SK-N-SH treated with all-trans-retinoic acid at 6 μM for 48 hours (cell line): ENCODE results near the gene NINJ1.

Source experiments
- ATAC-seq: fragments of 200-7000 bp; cut with Tn5 transposase; 3 replicates; pipeline ENCODE4 v1.9.1; 2020; ENCODE audit warnings: mild to moderate bottlenecking, moderate library complexity
- ARNTL ChIP-seq: fragments of 450-650 bp; formaldehyde crosslinking; IDR thresholded peaks from 2 replicates; pipeline ENCODE4 v1.5.0; 2020; ENCODE audit warnings: low read depth, mild to moderate bottlenecking, moderate library complexity, borderline replicate concordance
- BACH2 ChIP-seq: fragments of 250-450 bp; sonication (Bioruptor Pico); IDR thresholded peaks from 2 replicates; pipeline ENCODE4 v1.9.0; 2021; ENCODE audit warnings: mild to moderate bottlenecking, borderline replicate concordance
- CSDC2 ChIP-seq: fragments of 250-450 bp; sonication (Bioruptor Pico); IDR thresholded peaks from 2 replicates; pipeline ENCODE4 v1.5.0; 2020; ENCODE audit warnings: mild to moderate bottlenecking, moderate library complexity
- ESRRG ChIP-seq: fragments of 250-450 bp; sonication (Bioruptor Pico); IDR thresholded peaks from 2 replicates; pipeline ENCODE4 v1.6.1; 2021; ENCODE audit warnings: mild to moderate bottlenecking
- GLIS3 ChIP-seq: fragments of 250-450 bp; sonication (Bioruptor Pico); IDR thresholded peaks from 2 replicates; pipeline ENCODE4 v1.5.0; 2020; ENCODE audit warnings: mild to moderate bottlenecking, moderate library complexity
- ISL1 ChIP-seq: fragments of 250-450 bp; sonication (Bioruptor Pico); IDR thresholded peaks from 2 replicates; pipeline ENCODE4 v2.1.2; 2022; ENCODE audit warnings: mild to moderate bottlenecking, moderate library complexity
- OSR1 ChIP-seq: fragments of 250-450 bp; sonication (Bioruptor Pico); IDR thresholded peaks from 2 replicates; pipeline ENCODE4 v1.8.0; 2022; ENCODE audit warnings: moderate library complexity, mild to moderate bottlenecking, inconsistent platforms
- PPARA ChIP-seq: fragments of 250-450 bp; sonication (Bioruptor Pico); IDR thresholded peaks from 2 replicates; pipeline ENCODE4 v1.5.0; 2020; ENCODE audit warnings: mild to moderate bottlenecking, borderline replicate concordance
- RARB ChIP-seq: fragments of 250-450 bp; sonication (Bioruptor Pico); IDR thresholded peaks from 2 replicates; pipeline ENCODE4 v1.8.0; 2021; ENCODE audit warnings: mild to moderate bottlenecking, moderate library complexity
- SNAI2 ChIP-seq: fragments of 250-450 bp; sonication (Bioruptor Pico); IDR thresholded peaks from 2 replicates; pipeline ENCODE4 v1.5.0; 2020; ENCODE audit warnings: mild to moderate bottlenecking, moderate library complexity
- TCF4 ChIP-seq: fragments of 250-450 bp; sonication (Bioruptor Pico); IDR thresholded peaks from 2 replicates; pipeline ENCODE4 v1.8.0; 2021; ENCODE audit warnings: mild to moderate bottlenecking, moderate library complexity, borderline replicate concordance
- TOX ChIP-seq: fragments of 250-450 bp; sonication (Bioruptor Pico); IDR thresholded peaks from 2 replicates; pipeline ENCODE4 v1.8.0; 2021; ENCODE audit warnings: mild to moderate bottlenecking, moderate library complexity, borderline replicate concordance
- ZC3H10 ChIP-seq: fragments of 250-450 bp; sonication (Bioruptor Pico); IDR thresholded peaks from 2 replicates; pipeline ENCODE4 v1.5.1; 2021; ENCODE audit warnings: mild to moderate bottlenecking, moderate library complexity
- ZFP3 ChIP-seq: fragments of 250-450 bp; sonication (Bioruptor Pico); IDR thresholded peaks from 2 replicates; pipeline ENCODE4 v1.5.0; 2020; ENCODE audit warnings: mild to moderate bottlenecking, moderate library complexity
- ZFP30 ChIP-seq: fragments of 450-650 bp; formaldehyde crosslinking; IDR thresholded peaks from 2 replicates; pipeline ENCODE4 v1.5.0; 2022; ENCODE audit warnings: mild to moderate bottlenecking, moderate library complexity
- ZNF565 ChIP-seq: fragments of 450-650 bp; formaldehyde crosslinking; conservative IDR thresholded peaks from 2 replicates; pipeline ENCODE4 v1.5.0; 2020; ENCODE audit warnings: low read depth, mild to moderate bottlenecking, moderate library complexity
- ZNF70 ChIP-seq: fragments of 450-650 bp; formaldehyde crosslinking; IDR thresholded peaks from 2 replicates; pipeline ENCODE4 v1.5.0; 2020; ENCODE audit warnings: mild to moderate bottlenecking, moderate library complexity
- ZNF8 ChIP-seq: fragments of 450-650 bp; formaldehyde crosslinking; IDR thresholded peaks from 2 replicates; pipeline ENCODE4 v1.5.0; 2020; ENCODE audit warnings: mild to moderate bottlenecking, moderate library complexity
- TF ChIP-seq, protein P1 (sequence below): fragments of 250-450 bp; sonication (Bioruptor Pico); IDR thresholded peaks from 2 replicates; pipeline ENCODE4 v1.5.1; 2021; ENCODE audit warnings: mild to moderate bottlenecking, moderate library complexity
- TF ChIP-seq, protein P2 (sequence below): fragments of 250-450 bp; sonication (Bioruptor Pico); IDR thresholded peaks from 2 replicates; pipeline ENCODE4 v1.5.1; 2020; ENCODE audit warnings: low read depth, mild to moderate bottlenecking, moderate library complexity
- TF ChIP-seq, protein P3 (sequence below): fragments of 250-450 bp; sonication (Bioruptor Pico); IDR thresholded peaks from 2 replicates; pipeline ENCODE4 v1.8.0; 2021; ENCODE audit warnings: low read depth, mild to moderate bottlenecking, moderate library complexity, borderline replicate concordance

The NINJ1 gene

DNA sequence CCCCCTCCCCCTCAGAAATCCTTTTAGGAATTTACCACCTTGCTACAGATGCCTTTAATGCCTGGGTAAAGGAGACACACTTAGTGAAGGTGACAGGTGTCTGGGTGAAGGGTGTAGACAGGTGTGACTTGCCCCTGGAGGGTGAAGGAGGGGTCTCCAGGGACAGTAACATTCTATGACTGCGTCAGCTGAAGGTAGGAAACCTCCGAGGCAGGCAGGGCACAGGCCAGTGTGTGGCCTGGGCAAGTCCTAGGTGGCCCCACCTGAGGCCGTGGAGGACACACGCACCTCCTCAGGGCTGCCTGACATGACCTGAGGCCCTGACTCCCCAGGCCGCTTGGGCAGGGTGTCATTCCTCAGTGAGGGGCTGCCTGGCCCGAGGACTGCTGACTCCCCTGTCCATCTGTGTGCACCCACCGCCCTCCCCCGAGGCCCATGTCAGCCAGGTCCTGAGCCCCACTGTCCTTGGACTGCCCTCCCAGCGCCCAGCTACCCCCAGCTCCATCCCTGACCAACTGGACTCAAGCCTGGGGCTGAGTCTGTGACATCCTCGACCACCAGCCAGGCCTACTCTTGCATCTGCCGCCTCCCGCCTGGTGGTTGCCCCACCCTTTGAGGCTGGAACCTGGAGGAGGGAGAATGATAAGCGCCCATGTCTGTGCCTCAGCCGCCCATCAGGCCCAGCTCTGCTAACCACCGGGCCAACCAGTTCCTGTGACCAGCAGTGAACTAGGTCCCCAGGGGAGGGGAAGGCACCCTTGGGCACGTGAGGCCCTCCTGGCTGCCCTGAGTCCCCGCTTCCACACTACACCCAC is 19.7 kb downstream of the NINJ1 start (continued):
- TF ChIP-seq, protein P1, sequence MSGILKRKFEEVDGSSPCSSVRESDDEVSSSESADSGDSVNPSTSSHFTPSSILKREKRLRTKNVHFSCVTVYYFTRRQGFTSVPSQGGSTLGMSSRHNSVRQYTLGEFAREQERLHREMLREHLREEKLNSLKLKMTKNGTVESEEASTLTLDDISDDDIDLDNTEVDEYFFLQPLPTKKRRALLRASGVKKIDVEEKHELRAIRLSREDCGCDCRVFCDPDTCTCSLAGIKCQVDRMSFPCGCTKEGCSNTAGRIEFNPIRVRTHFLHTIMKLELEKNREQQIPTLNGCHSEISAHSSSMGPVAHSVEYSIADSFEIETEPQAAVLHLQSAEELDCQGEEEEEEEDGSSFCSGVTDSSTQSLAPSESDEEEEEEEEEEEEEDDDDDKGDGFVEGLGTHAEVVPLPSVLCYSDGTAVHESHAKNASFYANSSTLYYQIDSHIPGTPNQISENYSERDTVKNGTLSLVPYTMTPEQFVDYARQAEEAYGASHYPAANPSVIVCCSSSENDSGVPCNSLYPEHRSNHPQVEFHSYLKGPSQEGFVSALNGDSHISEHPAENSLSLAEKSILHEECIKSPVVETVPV (CRISPR knock-in tag): no peak
- TF ChIP-seq TOX (CRISPR knock-in tag) (no peak), ISL1 (CRISPR knock-in tag) (no peak), PPARA (no peak), ARNTL (CRISPR knock-in tag) (no peak), ZFP3 (no peak), ZC3H10 (CRISPR knock-in tag) (no peak)

DNA sequence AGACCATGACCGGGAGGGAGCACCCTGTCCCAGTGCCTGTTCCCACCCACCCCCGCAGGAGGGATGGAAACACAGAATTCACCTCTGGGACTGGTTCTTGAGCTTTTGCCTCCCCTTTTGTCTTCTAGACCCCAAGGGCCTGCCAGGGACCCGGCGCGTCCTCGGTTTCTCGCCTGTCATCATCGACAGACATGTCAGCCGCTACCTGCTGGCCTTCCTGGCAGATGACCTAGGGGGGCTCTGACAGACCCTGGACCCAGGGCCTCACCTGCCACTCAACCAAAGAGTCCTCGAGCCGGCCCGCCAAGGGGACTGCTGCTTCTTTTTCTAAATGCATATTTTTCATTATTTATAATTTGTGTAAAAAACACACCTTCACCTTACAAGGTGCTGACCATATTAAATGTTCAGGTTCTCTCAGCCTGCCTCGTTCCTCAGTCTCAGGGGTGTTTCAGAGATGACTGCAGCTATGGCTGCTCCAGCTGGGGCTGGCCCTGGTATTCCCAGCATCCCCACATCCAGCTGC is 21.1 kb downstream of the NINJ1 start:
- ATAC-seq: no peak

DNA sequence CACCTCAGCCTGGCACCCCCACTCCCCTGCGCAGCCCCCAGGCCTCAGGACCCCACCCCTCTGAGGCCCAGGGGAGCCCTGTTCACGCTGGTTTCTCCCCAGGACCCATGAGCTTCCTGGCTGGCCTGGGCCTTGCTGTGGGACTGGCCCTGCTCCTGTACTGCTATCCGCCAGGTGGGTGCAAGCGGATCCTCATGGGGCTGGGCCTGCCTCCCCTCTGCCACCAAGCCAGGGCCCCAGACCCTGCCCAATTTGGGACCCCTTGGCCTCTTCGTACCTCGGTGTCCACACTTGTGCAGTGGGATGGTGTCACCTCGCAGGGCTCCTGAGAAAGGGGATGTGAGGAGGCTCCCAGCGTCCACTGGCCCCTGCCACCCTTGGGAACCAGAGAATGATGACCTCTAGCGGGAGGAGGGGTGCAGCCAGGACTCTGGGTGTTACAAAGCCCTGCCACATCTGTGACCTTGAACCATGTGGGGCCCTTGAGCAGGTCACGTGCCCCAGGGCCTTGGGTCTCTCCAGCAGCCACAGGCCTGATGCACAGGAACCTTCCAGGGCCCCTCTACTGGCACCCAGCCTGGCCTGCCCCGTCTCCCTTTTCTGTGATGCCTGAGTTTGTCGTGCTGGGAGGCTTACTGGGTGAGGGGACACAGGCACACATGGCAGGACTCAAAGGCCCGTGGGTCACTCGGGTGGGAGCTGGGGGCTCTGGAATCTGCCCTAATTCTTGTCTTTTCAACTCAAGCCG is 21.8 kb downstream of the NINJ1 start:
- TF ChIP-seq CSDC2 (no peak), TCF4 (CRISPR knock-in tag) (no peak)
- TF ChIP-seq, protein P2, sequence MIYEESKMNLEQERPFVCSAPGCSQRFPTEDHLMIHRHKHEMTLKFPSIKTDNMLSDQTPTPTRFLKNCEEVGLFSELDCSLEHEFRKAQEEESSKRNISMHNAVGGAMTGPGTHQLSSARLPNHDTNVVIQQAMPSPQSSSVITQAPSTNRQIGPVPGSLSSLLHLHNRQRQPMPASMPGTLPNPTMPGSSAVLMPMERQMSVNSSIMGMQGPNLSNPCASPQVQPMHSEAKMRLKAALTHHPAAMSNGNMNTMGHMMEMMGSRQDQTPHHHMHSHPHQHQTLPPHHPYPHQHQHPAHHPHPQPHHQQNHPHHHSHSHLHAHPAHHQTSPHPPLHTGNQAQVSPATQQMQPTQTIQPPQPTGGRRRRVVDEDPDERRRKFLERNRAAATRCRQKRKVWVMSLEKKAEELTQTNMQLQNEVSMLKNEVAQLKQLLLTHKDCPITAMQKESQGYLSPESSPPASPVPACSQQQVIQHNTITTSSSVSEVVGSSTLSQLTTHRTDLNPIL (CRISPR knock-in tag): no peak
- TF ChIP-seq, protein P3, sequence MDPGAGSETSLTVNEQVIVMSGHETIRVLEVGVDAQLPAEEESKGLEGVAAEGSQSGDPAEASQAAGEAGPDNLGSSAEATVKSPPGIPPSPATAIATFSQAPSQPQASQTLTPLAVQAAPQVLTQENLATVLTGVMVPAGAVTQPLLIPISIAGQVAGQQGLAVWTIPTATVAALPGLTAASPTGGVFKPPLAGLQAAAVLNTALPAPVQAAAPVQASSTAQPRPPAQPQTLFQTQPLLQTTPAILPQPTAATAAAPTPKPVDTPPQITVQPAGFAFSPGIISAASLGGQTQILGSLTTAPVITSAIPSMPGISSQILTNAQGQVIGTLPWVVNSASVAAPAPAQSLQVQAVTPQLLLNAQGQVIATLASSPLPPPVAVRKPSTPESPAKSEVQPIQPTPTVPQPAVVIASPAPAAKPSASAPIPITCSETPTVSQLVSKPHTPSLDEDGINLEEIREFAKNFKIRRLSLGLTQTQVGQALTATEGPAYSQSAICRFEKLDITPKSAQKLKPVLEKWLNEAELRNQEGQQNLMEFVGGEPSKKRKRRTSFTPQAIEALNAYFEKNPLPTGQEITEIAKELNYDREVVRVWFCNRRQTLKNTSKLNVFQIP (CRISPR knock-in tag): no peak
- no peak for ATAC-seq

More for the DNA sequence above, 21.1 kb downstream of the NINJ1 start:
- TF ChIP-seq ZNF8 (CRISPR knock-in tag) (no peak), RARB (CRISPR knock-in tag) (no peak), ESRRG (CRISPR knock-in tag) (no peak), CSDC2 (no peak), ZFP30 (CRISPR knock-in tag) (no peak), ISL1 (CRISPR knock-in tag) (no peak), SNAI2 (CRISPR knock-in tag) (no peak), ZFP3 (no peak), ZNF565 (no peak), BACH2 (no peak), TCF4 (CRISPR knock-in tag) (no peak), GLIS3 (CRISPR knock-in tag) (no peak), ZNF70 (no peak)
- TF ChIP-seq, all 23 proteins: peak for 0

DNA sequence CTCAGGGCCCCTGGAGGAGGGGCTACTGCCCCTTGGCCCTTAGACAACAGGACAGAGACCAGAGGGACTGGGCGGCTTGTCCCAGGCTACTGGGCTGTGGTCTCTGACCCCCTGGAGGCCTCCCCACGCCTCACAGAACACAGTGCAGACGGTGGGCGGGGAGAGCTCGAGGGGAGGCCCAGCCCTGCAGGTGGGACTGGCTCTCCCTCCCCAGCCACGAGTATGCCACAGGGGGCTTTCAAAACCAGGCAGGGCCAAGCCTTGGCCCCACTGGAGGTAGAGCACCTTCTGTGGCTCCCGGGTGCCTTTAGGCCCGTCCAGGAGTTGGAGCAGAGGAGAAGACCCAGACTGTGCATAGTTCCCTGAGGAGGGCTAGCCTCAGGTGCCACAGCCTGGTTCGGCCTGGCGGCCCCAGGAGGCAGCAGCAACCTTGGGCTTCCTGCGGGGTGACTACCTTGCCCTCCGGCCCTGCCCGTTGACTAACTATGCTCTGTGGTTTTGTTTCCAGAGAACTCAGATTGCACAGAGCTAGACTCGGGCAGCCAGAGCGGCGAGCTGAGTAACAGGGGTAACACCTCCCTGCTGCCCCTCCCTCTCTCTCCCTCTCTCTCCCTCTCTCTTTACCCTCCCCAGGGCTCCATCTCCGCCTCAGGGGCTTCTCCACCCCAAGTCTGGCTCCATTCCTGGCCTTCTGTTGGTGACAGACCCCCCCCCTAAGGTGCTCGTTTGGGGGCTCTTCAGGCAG is 22.5 kb downstream of the NINJ1 start:
- ATAC-seq: no peak

More for the DNA sequence above, 22.5 kb downstream of the NINJ1 start:
- TF ChIP-seq, protein P1 (CRISPR knock-in tag): no peak
- TF ChIP-seq OSR1 (CRISPR knock-in tag) (no peak), CSDC2 (no peak)
